GM06990 (cell line): ENCODE measurements around the gene CRLF2.
"Not testable (repeated sequence)": the region's sequence is repeated elsewhere in the genome, so short reads cannot be mapped to it uniquely, and the experiment has no call there.

Source experiments
- DNase-seq: peaks from one replicate; pipeline ENCODE4 v3.0.0-alpha.2; 2011; ENCODE audit not compliant: insufficient read length; ENCODE audit errors: extremely low read depth
- H3K27me3 ChIP-seq: replicated peaks from 2 replicates; pipeline ENCODE4 v1.6.0; 2011; ENCODE audit warnings: low read length; ENCODE audit not compliant: control insufficient read depth, insufficient read depth
- H3K36me3 ChIP-seq: 2 replicates; pipeline ENCODE4 v1.5.1; 2011; ENCODE audit warnings: low read length; ENCODE audit not compliant: control insufficient read depth, insufficient read depth
- H3K4me3 ChIP-seq: replicated peaks from 2 replicates; pipeline ENCODE4 v1.5.1; 2011; ENCODE audit warnings: low read depth, mild to moderate bottlenecking, control low read depth, low read length
- CTCF ChIP-seq: IDR thresholded peaks from 2 replicates; pipeline ENCODE4 v1.5.1; 2011; ENCODE audit warnings: low read length, control low read depth, mild to moderate bottlenecking, inconsistent platforms; ENCODE audit not compliant: insufficient read depth, poor library complexity, severe bottlenecking

CRLF2 gene

GRCh38 chrX:1207496-1208025, 4.9 kb downstream of the CRLF2 start:
- Histone ChIP-seq H3K27me3 (no peaks in the 10 kb centered on the region), H3K36me3 (no peaks in the 10 kb centered on the region), H3K4me3 (peak overlapping the region; percentile 17)
- no peak for DNase-seq
- no peak for TF ChIP-seq CTCF

DNA sequence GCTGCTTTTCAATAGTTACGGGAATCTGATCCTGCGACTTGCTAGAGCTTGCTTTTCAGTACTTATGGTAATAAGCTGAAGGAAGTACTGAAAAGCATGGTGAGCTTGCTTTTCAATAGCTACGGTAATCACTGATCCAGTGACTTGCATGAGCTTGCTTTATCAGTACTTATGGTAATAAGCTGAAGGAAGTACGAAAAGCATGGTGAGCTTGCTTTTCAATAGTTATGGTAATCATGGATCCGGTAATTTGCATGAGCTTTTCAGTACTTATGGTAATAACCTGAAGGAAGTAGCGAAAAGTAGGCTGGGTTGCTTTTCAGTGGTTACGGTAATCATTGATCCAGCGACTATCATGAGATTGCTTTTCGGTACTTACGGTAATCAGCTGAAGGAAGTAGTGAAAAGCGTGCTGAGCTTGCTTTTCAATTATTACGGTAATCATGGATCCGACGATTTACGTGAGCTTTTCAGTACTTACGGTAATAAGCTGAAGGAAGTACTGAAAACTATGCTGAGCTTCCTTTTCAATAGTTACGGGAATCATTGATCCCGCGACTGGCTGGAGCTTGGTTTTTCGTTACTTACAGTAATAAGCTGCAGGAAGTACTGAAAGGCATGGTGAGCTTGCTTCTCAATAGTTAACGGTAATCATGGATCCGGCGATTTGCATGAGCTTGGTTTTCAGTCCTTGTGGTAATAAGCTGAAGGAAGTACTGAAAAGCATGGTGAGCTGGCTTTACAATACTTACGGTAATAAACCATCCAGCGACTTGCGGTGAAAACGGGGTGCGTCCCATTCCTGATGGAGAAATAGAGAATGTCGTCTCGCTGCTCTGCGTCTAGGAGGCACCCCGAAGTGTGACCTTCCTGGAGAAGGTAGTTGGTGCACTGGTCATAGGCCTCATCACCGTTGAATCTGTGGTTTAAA, 6.5 kb downstream of the CRLF2 start:
- DNase-seq, result peak; percentile 71
- no peaks in the 10 kb centered on the region for H3K36me3 ChIP-seq
- no peak overlapping the region for H3K4me3 ChIP-seq
- no peak for TF ChIP-seq CTCF
- H3K27me3 ChIP-seq, result no peaks in the 10 kb centered on the region

DNA sequence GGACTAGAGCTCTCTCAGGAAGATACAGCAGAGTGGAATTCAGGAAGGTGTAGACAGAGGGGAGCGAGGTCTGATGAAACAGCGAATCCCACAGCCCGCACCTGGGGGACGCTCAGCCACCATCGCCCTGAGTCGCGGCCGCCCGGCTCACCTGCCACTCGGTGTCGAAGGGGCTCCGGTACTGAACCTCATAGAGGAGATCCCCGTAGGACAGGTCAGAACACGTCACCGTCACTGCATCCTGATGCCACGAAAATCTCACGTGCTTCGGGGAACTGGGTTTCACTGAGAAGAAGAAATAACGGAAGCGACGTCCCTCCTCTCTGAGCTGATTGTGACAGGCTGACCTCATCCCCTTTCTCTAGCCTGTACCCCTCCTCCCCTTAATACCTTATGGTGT, 10.2 kb downstream of the CRLF2 start:
- no peaks in the 10 kb centered on the region for H3K36me3 ChIP-seq
- DNase-seq, result no peak
- no peak overlapping the region for H3K4me3 ChIP-seq
- no peak for TF ChIP-seq CTCF
- H3K27me3 ChIP-seq, result no peaks in the 10 kb centered on the region

- no peak overlapping the region for H3K4me3 ChIP-seq
- TF ChIP-seq CTCF, result no peak
- no peaks in the 10 kb centered on the region for H3K27me3 ChIP-seq
- H3K36me3 ChIP-seq, result no peaks in the 10 kb centered on the region
- no peak for DNase-seq
Observed at GRCh38 chrX:1196436-1196835, 16.0 kb downstream of the CRLF2 start.

GRCh38 chrX:1192196-1192595, 20.3 kb downstream of the CRLF2 start:
- not testable (repeated sequence) for DNase-seq, H3K27me3 ChIP-seq, H3K4me3 ChIP-seq, H3K36me3 ChIP-seq

GRCh38 chrX:1190596-1191145, 21.8 kb downstream of the CRLF2 start:
- no peak for DNase-seq
- TF ChIP-seq CTCF, result no peak
- H3K4me3 ChIP-seq, result no peak overlapping the region
- no peaks in the 10 kb centered on the region for H3K36me3 ChIP-seq
- no peaks in the 10 kb centered on the region for H3K27me3 ChIP-seq
